GM19025 (cell line): ENCODE data around the gene ENO3.
"Not testable (repeated sequence)": the region's sequence is repeated elsewhere in the genome, so short reads cannot be mapped to it uniquely, and the experiment has no call there.

ENCODE experiments used
- ATAC-seq: cut with Tn5 transposase; IDR thresholded peaks from one replicate; pipeline ENCODE4 v1.9.1; 2021; ENCODE audit warnings: mild to moderate bottlenecking, low read depth, moderate library complexity; ENCODE audit not compliant: unreplicated experiment

The ENO3 gene

DNA sequence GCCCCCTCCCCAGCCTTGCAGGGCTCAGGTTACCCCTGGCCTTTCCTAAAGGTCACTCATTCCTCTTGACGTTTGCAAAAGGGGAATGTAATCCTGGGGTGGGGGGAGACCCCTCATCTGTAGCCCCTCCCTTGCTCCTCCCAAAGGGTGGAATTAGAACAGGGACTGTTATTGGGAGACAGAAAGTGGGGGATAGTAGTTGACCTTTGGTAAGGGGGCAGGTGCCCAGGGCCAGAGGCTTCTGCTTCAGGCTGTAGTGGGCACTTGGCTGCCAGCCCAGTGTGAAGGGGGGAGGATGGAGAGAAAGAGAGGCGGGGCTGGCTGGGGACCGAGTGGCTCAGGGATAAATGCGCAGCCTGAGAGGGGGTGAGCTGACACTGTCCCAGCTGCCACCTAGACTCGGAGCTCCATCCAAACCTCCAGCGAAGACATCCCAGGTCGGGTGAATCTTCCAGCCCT is at the start of gene ENO3:
Gene ENO3, plus strand, starts transcription at position 374 of the 459 bp plus-strand sequence. CDS start 711 bp downstream, outside the sequence.
- ATAC-seq, result no peak

DNA sequence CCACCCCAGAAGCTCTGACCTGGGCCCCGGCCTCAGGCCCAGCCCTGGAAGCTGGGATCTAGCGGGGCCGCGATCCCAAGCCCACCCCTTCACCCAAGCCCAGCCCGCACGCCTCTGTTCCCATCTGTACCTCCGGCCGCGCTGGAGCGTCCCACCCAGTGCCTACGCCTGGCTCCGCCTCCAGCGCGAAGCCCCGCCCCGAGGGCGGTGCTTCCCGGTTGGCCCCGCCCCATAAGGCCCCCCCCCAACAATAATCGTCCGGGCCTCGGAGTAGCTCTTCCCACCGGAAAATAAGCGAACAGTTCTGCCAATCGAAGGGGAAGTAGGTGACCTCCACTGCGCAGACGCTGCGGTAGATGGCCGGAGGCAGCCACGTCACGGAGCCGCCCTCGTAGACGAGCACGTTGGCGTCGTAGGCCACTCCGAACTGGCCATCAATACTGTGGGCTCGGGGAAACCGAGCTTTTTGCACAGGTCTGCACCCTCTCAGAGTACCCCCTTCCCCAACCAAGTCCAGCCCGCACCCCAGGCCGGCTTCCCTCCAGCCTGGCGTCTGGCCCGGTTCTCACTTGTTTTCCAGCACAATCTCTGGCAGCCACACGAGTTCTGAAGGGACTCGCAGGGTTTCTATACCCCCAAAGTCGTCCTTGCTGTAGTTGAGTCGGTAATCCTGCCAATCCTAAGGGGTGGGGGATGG is 49.1 kb upstream of the ENO3 start:
- ATAC-seq, result no peak

DNA sequence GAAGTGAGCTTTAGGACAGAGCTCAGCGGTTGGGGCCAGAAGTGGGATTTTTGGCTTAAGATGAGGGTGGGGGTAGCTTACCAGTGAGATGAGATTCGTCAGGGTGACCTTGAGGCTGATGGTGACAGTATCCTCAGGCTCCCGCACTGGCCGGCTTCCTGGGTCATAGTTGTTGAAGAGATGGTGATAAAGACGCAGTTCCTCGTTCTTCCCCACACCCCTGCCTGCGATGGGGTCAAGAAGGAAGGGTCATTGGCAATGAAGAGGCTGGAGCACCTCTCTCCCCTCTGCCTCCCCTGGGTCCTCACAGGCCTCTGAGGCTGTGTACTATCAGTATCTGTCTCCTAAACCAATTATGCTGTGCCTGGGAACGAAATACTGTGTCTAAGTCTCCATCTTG is 48.4 kb upstream of the ENO3 start:
- no peak for ATAC-seq

DNA sequence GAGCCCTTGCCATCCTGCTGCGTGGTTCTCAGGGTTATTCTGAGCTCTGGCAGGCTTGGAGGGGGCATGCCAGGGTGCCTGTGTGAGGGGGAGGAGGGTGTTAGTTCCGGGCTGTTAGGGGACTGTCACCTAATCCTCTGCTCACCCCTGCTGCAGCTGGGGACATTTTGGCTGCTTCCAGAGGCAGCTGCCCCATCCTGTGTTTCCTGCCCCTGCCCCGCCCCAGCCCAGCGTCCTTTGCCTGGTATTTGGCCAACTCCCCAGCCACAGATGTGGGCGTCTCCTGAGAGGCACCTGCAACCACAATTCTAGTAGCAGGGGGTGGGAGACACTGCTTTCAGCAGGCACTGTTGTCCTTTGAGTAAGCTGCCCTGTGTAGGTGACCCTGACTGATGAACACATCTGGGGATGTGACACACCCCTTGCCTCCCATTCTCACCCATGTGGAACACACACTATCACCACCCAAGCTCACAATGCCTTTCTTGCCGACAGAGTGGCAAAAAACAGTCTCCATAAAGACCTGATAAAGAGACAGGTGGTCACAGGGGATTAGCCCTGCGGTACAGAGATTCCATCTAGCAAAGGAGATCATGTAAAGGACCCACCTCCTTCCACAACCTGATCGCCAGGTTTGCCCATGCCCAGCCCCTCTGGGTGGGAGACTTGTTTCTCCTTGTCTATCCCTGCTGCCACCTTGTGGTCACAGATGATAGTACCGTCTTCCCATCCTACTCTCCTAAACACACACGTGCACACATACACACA is 47.7 kb upstream of the ENO3 start, which contains the start of gene CHRNE:
Gene CHRNE, minus strand, starts transcription at position 48 of the 768 bp plus-strand sequence. Its CDS starts 35 bp downstream, at position 13.
- no peak for ATAC-seq

DNA sequence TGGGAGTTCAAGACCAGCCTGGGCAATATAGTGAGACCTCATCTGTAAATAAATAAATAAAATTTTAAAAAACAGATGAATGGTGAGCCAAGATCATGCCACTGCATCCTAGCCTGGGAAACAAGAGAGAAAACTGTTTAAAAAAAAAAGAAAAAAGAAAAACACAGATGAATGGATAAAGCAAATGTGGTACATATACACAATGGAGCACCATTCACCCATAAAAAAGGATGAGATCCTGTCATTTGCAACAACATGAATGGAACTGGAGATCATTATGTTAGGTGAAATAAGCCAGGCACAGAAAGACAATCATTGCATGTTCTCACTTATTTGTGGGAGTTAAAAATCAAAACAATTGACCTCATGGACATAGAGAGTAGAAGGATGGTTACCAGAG is 44.3 kb upstream of the ENO3 start:
- ATAC-seq, result not testable (repeated sequence)

DNA sequence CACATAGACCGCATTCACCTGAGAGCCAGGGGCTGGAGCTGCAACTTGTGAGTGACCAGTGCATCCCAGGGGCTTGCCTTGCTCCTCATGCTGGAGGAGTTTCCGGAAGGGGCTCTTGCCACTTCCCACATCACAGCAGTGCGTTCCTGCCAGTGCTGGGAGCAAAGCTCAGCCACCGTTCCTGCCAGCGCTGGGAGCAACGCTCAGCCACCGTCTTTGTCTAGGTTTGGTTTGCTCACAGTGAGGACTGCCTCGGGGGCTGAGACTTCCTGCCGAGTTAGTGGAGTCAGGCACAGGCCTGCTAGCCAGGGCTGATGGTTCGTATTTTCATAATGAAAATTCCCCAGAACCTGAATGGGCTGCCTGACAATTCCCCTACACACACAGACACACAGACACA is 42.6 kb upstream of the ENO3 start:
- ATAC-seq, result no peak

DNA sequence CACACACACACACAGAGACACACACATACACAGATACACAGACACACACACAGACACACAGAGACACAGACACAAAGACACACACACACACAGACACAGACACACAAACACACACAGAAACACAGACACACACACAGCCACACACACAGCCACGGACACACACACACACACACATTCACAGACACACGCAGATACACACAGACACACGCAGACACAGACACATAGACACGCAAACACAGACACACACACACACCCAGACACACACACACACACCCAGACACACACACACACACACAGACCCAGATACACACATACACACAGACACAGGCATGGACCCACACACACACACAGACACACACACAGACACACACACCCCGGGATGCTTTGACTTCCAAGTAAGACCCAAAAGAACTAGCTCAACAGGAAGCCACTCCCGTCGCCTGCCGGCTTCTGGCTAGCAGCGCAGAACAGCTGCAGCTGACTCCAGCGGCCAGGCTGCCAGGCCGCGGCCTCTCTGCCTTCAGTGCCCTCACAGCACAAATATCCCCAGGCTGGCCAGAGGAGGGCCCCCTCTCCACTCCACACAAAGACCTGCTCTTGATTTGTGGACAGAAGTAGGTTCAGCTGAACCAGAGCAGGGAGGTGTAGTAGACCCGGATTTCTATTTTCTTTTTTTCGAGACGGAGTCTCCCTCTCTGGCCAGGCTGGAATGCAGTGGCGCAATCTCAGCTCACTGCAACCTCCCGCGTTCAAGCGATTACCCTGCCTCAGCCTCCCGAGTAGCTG is 42.0 kb upstream of the ENO3 start:
- no peak for ATAC-seq

DNA sequence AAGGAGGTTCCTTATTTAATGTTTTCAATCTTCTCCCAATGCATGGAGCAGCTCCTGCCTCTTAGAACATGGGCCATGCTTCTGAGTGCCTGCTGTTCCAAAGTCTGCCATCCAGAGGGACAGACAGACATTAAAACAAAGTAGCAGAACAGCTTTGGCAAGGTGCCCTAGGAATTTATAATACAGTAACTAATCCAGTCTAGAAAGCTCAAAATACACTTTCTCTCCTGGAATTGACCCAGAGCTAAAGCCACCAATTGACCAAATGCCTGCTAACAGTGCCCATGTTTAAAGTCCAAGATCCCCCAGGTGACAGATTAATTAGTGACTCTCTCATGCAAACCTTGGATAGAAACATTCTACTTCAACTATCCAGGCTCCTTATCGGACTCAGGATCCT is 36.9 kb upstream of the ENO3 start:
- ATAC-seq, result no peak

DNA sequence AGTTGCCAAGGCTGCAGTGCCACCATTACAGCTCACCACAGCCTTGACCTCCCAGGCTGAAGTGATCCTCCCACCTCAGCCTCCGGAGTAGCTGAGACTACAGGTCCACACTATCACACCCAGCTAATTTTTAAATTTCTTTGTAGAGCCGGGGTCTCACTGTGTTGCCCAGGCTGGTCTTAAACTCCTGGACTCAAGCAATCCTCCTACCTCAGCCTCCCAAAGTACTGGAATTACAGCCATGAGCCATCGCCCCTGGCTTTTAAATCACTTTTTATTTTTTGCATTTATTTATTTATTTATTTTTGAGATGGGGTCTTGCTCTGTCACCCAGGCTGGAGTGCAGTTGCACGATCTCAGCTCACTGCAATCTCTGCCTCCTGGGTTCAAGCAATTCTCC is 36.4 kb upstream of the ENO3 start:
- not testable (repeated sequence) for ATAC-seq

DNA sequence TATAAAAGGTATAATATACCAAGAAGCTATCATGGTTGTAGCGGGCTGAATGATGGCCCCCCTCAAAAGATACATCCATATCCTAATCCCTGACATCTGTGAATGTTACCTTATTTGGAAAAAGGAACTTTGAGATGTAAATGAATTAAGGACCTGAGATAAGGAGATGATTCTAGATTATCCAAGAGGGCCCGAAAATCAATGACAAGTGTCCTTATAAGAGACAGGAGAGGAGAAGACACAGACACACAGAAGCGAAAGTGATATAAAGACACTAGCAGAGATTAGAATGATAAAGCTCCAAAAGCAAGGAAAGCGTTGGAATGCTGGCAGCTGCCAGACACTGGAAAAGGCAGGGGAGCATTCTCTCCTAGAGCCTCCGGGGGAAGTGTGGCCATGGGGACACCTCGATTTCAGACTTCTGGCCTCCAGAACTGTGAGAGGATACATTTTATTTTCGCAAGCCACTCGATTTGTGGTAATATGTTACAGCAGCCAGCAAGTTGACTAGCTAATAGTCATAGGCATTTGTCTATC is 31.3 kb upstream of the ENO3 start:
- no peak for ATAC-seq

DNA sequence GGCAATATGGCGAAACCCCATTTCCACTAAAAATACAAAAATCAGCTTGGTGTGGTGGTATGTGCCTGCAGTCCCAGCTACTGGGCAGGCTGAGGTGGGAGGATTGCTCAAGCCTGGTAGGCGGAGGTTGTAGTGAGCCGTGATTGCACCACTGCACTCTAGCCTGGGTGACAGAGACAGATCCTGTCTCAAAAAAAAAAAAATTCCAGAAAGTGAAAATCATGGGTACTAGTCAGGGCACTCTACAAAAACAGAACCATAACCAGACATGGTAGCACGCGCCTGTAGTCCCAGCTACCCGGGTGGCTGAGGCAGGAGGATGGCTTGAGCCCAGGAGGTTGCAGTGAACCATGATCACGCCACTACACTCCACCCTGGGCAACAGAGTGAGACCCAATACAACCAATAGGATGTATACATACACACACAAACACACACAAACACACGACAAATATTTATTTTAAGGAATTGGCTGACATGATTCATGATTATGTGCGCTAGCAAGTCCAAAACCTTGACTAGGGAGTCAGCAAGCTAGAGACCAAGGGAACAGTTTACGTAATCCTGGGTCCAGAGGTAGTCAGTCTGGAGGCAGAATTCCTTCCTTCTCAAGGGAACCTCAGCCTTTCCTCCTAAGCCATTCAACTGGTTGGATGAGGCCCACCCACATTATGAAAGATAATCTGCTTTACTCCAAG is 30.4 kb upstream of the ENO3 start:
- ATAC-seq, result no peak

DNA sequence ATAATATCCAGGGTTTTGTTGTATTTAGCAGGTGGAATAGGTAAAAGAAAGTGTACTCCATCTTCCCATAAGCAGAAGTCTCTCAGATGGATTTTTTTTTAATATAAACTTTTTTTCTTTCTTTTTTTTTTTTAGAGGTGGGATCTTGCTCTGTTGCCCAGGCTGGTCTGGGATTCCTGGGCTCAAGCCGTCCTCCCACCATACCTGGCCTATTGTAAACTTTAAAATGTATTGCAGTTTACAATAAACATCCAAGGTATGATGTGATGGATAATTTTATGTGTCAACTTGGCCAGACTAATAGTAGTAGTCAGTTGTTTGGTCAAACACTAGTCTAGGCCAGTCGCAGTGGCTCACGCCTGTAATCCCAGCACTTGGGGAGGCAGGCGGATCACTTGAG is 29.6 kb upstream of the ENO3 start:
- ATAC-seq, result no peak

DNA sequence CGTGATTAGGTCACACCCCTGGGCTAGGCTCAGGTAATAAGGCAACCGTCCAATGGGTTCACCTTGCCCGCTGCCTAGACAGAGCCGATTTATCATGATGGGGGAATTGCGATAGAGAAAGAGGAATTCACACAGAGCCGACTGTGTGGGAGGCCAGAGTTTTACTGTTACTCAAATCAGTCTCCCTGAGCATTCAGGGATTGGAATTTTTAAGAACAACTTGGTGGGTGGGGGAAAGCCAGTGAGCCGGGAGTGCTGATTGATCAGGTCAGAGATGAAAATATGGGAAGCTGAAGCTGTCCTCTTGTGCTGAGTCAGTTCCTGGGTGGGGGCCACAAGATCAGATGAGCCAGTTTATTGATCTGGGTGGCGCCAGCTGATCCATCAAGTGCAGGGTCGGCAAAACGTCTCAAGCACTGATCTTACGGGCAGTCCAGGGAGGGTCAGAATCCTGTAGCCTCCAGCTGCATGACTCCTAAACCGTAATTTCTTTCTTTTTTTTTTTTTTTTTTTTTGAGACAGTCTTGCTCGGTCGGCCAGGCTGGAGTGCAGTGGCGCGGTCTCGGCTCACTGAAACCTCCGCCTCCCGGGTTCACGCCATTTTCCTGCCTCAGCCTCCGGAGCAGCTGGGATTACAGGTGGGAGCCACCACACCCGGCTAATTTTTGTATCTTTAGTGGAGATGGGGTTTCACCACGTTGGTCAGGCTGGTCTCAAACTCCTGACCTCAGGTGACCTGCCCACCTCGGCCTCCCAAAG is 24.2 kb upstream of the ENO3 start:
- not testable (repeated sequence) for ATAC-seq

DNA sequence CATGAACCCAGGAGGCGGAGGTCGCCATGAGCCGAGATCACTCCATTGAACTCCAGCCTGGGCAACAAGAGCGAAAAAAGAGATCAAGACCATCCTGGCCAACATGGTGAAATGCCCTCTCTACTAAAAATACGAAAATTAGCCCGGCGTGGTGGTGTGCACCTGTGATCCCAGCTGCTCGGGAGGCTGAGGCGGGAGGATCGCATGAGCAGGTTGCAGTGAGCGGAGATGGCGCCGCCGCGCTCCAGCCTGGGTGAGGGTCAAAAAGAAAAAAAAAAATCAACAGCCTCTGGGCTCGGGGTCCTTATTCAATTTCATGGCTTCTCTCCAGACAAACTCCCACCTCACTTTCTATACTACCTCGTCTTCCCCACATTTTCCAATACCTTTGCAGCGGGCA is 22.0 kb upstream of the ENO3 start:
- no peak for ATAC-seq

DNA sequence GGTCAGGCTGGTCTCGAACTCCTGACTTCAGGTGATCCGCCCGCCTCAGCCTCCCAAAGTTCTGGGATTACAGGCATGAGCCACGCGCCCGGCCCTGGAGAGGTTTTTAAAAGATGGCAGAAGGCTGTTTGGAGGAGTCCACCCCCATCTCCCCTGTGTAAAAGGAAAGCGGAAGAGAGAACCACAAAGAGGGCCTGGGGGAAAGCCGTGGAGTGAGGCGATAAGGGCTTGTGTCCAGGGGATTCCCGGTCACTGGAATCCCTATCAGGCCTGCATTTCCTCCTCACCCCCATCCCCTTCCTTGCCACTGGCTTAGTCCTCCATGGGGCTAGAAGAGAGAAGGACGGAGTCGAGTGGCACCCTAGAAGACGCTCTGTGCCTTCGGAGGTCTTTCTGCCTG is 19.0 kb upstream of the ENO3 start, which contains the start of gene GP1BA:
Gene GP1BA, plus strand, starts transcription at position 315 of the 400 bp plus-strand sequence. CDS start 328 bp downstream, outside the sequence.
- no peak for ATAC-seq

DNA sequence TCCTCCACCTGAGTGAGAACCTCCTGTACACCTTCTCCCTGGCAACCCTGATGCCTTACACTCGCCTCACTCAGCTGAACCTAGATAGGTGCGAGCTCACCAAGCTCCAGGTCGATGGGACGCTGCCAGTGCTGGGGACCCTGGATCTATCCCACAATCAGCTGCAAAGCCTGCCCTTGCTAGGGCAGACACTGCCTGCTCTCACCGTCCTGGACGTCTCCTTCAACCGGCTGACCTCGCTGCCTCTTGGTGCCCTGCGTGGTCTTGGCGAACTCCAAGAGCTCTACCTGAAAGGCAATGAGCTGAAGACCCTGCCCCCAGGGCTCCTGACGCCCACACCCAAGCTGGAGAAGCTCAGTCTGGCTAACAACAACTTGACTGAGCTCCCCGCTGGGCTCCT is 18.2 kb upstream of the ENO3 start:
- ATAC-seq, result no peak

DNA sequence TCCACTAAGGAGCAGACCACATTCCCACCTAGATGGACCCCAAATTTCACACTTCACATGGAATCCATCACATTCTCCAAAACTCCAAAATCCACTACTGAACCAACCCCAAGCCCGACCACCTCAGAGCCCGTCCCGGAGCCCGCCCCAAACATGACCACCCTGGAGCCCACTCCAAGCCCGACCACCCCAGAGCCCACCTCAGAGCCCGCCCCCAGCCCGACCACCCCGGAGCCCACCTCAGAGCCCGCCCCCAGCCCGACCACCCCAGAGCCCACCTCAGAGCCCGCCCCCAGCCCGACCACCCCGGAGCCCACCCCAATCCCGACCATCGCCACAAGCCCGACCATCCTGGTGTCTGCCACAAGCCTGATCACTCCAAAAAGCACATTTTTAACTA is 17.3 kb upstream of the ENO3 start:
- ATAC-seq, result no peak

DNA sequence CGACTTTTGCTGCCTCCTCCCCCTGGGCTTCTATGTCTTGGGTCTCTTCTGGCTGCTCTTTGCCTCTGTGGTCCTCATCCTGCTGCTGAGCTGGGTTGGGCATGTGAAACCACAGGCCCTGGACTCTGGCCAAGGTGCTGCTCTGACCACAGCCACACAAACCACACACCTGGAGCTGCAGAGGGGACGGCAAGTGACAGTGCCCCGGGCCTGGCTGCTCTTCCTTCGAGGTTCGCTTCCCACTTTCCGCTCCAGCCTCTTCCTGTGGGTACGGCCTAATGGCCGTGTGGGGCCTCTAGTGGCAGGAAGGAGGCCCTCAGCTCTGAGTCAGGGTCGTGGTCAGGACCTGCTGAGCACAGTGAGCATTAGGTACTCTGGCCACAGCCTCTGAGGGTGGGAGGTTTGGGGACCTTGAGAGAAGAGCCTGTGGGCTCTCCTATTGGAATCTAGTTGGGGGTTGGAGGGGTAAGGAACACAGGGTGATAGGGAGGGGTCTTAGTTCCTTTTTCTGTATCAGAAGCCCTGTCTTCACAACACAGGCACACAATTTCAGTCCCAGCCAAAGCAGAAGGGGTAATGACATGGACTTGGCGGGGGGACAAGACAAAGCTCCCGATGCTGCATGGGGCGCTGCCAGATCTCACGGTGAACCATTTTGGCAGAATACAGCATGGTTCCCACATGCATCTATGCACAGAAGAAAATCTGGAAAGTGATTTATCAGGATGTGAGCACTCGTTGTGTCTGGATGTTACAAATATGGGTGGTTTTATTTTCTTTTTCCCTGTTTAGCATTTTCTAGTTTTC is 16.5 kb upstream of the ENO3 start:
- no peak for ATAC-seq

DNA sequence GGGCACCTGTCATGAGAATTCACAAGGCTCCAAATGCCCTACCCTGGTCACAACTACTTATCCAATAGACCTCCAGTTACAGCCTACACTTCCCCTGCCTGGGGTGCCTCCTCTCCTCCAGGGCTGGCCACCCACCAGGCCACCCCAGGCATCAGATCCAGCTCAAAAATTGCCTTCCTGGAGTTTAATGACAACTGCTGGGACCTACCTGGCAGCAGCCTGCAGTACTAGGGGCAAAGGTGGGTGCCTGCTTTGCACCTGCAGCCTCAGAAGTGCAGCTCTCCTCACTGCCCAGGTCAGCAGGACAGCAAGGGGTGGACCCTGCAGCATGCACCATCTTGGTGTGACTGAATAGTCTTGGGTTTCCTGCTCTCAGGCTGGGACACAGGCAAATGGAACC is 15.3 kb upstream of the ENO3 start:
- ATAC-seq, result no peak
